HAP-1 (cell line): ENCODE results near the gene STK40.

Experiments used
- DNase-seq, 2 experiments: peaks; one replicate each; pipeline ENCODE4 v3.0.0-alpha.2; 2016 to 2020; ENCODE audit warnings: low spot score in 2 of 2
- H3K27me3 ChIP-seq: fragments of 250-450 bp; sonication (Bioruptor Pico); 2 replicates; pipeline ENCODE4 v1.5.1; 2020; ENCODE audit warnings: low read depth, mild to moderate bottlenecking, moderate library complexity
- H3K36me3 ChIP-seq: fragments of 250-450 bp; sonication (Bioruptor Pico); replicated peaks from 2 replicates; pipeline ENCODE4 v1.5.1; 2020; ENCODE audit warnings: mild to moderate bottlenecking
- H3K4me1 ChIP-seq: fragments of 250-450 bp; sonication (Bioruptor Pico); 2 replicates; pipeline ENCODE4 v1.5.1; 2020; ENCODE audit warnings: mild to moderate bottlenecking
- H3K4me3 ChIP-seq: fragments of 250-450 bp; sonication (Bioruptor Pico); 2 replicates; pipeline ENCODE4 v1.5.1; 2020; ENCODE audit warnings: mild to moderate bottlenecking, moderate library complexity
- H3K9me3 ChIP-seq: fragments of 250-450 bp; sonication (Bioruptor Pico); 2 replicates; pipeline ENCODE4 v1.5.1; 2020; ENCODE audit warnings: mild to moderate bottlenecking, moderate library complexity
- in situ Hi-C: fragments of 300-500 bp; cut with MboI; formaldehyde crosslinking; loops from 3 replicates; pipeline ENCODE4 v1.14.3; 2020; ENCODE audit warnings: low sequenced_read_pairs, inconsistent platforms, mixed read lengths

STK40 gene

DNA sequence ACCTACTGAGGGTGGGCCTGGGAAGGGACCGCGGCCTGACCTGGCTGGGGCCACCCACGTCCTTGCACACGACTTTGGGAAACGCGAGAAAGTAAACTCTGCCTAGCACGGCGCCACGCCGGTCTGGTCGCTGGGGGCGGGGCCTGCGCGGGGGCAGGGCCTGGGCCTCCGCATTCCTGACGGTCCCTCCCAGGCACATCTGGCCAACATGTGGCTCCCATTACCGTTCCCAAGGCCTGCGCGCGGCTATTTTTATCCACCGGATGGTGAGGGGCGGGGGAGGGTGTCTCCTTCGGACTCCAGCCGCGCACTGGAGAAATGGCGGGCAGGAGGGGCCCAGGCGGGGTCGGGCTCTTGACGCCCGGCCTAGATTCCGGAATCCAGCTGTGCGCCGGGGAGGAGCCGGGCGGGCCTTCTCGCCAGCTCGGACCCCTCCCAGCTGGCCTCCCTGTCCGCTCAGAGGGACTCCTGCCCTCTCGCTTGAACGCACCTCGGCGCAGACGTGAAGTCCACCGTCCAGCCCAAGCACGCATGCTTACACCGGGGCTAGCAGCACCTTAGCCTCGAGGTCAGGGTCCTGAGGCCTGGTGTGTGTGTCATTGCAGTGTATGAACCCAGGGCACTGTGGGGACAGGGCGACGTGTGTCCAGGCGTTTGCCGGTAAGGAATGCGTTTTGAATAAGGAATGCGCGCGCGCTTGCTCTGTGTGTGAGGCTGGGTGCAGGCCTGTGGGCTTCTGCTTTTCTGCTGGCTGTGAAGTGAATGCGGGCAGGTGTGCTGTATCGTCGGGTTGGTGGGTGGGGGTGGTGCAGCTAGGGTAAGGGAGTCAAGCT lies 64.4 kb downstream of the STK40 start:
- no peak overlapping the region for H3K4me3 ChIP-seq
- H3K9me3 ChIP-seq: no peaks in the 10 kb centered on the region
- in situ Hi-C loops: no loop called here
- no peak for DNase-seq
- H3K27me3 ChIP-seq: no peaks in the 10 kb centered on the region
- no peaks in the 10 kb centered on the region; the same call in 1 of the 2 replicates for H3K36me3 ChIP-seq
- H3K4me1 ChIP-seq: peaks cover 4% of the 10 kb centered on the region; the same call in 1 of the 2 replicates

DNA sequence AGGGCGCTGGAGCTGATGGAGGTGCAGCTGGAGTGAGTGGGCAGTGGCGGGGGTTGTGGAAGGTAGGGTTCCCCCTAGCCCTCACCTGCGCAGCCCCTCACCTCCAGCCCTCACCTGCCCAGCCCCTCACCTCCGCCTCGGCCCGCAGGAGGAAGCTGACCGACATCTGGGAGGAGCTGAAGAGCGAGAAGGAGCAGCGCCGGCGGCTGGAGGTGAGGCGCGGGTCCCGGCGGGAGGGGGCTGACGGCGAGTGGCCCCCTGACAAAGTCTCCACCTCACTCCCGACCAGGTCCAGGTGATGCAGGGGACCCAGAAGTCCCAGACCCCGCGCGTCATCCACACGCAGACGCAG lies 65.0 kb downstream of the STK40 start:
- H3K9me3 ChIP-seq: no peaks in the 10 kb centered on the region
- H3K4me1 ChIP-seq: peaks cover 4% of the 10 kb centered on the region; the same call in 1 of the 2 replicates
- DNase-seq: no peak
- no peak overlapping the region for H3K4me3 ChIP-seq
- H3K27me3 ChIP-seq: no peaks in the 10 kb centered on the region
- no peaks in the 10 kb centered on the region; the same call in 1 of the 2 replicates for H3K36me3 ChIP-seq
- in situ Hi-C loops: no loop called here

DNA sequence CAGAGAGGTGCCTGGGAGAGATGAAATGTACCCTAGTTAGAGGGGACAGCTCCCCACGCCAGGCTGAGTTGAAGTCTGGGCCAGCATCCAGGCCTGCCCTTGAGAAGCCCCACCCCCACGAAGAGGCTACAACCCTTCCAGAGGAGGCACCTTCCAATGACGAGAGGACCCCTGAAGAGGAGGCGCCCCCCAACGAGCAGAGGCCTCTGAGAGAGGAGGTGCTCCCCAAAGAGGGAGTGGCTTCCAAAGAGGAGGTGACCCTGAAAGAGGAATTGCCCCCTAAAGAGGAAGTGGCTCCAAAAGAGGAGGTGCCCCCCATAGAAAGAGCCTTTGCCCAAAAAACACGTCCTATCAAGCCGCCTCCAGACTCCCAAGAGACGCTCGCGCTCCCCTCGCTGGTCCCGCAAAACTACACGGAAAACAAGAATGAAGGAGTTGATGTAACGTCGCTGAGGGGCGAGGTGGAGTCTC lies 65.4 kb downstream of the STK40 start:
- no peak for DNase-seq
- in situ Hi-C loops: no loop called here
- H3K4me3 ChIP-seq: no peak overlapping the region

DNA sequence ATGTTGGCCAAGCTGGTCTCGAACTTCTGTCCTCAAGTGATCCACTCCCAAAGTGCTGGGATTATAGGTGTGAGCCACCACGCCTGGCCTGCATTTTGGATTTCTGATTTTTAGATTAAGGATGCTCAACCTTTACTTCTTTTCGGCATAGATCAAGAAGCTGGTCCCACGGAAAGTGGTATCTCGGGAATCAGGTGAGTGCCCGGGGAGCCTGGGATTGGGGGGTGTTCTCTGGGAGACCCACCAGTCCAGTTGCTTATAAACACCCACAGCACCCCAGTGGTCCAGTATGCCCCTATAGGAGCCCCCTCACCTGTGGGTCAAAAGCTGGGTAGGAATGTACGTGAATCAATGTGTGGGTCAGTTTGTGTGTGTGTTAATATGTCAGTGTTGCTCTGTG lies 76.3 kb downstream of the STK40 start:
- H3K27me3 ChIP-seq: no peaks in the 10 kb centered on the region
- no peak overlapping the region for H3K4me3 ChIP-seq
- H3K36me3 ChIP-seq: peaks cover 2% of the 10 kb centered on the region; the same call in 1 of the 2 replicates
- no peak for DNase-seq
- in situ Hi-C loops: no loop called here
- H3K9me3 ChIP-seq: no peaks in the 10 kb centered on the region
- peaks cover 10% of the 10 kb centered on the region; the same call in 1 of the 2 replicates for H3K4me1 ChIP-seq

More for the DNA sequence above, 65.4 kb downstream of the STK40 start:
- Histone ChIP-seq H3K36me3 (no peaks in the 10 kb centered on the region; the same call in 1 of the 2 replicates), H3K27me3 (no peaks in the 10 kb centered on the region), H3K4me1 (peaks cover 4% of the 10 kb centered on the region; the same call in 1 of the 2 replicates), H3K9me3 (no peaks in the 10 kb centered on the region)

DNA sequence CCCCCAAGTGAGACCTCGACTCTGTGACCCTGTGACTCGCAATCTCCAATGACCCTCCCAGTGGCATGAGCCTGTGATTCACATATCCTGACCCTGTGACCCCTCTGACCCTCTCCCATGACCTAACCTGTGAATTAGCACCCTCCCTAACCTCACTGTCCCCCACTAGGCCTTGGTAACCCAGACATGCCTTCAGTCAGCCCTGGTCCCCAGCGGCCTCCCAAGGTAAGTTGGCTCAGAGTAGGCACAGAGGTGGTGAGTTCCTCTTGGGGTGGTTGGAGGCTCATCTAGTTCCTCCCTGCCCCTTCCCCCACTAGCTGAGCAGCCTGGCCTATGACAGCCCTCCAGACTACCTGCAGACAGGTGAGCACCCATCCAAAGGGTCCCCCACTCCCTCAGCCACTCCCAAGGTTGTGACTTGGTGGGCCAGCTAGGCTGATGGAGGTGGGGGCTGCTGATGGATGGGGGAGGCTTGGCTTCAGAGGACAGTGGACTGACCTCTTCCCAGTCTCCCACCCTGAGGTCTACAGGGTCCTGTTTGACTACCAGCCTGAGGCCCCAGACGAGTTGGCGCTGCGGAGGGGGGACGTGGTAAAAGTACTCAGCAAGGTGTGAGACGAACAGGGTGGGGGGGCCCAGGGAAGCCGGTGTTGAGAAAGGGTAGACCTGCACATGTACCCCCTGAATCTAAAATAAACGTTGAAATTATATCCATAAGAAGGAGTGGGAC lies 78.0 kb downstream of the STK40 start:
- no peak for DNase-seq
- H3K27me3 ChIP-seq: no peaks in the 10 kb centered on the region
- in situ Hi-C loops: no loop called here
- H3K4me3 ChIP-seq: peak overlapping the region; percentile 51
- peaks cover 10% of the 10 kb centered on the region; the same call in 1 of the 2 replicates for H3K4me1 ChIP-seq
- H3K9me3 ChIP-seq: no peaks in the 10 kb centered on the region
- peaks cover 13% of the 10 kb centered on the region for H3K36me3 ChIP-seq

DNA sequence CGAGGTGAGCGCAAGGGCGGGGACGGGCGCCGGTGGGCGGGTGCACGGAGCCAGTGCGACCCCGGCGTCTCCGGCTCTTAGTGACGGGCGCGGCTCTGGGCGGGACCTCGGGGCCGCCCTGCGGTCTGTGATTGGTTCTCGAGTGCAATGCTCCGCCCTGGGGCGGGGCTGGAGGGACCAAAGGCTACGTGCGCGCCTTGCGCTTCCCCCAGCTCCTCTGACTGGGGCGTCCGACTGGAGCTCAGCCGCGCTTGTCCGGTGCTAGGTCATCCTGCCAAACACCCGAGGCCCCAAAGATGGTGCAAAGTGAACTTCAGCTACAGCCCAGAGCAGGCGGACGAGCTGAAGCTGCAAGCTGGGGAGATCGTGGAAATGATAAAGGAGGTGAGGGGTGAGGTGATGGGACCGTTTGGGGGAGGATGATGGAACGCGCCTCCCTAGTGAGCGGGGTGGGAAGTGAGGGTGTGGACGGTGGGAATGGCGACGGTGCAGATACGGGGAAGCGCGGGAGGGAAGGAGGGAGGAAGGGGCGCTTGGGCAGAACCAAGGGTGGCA lies 78.7 kb downstream of the STK40 start:
- no peaks in the 10 kb centered on the region for H3K27me3 ChIP-seq
- in situ Hi-C loops: no loop called here
- peaks cover 10% of the 10 kb centered on the region; the same call in 1 of the 2 replicates for H3K4me1 ChIP-seq
- peaks cover 21% of the 10 kb centered on the region for H3K36me3 ChIP-seq
- H3K9me3 ChIP-seq: no peaks in the 10 kb centered on the region
- peak overlapping the region; percentile 51 for H3K4me3 ChIP-seq
- DNase-seq: peak; percentile 91 to 97

DNA sequence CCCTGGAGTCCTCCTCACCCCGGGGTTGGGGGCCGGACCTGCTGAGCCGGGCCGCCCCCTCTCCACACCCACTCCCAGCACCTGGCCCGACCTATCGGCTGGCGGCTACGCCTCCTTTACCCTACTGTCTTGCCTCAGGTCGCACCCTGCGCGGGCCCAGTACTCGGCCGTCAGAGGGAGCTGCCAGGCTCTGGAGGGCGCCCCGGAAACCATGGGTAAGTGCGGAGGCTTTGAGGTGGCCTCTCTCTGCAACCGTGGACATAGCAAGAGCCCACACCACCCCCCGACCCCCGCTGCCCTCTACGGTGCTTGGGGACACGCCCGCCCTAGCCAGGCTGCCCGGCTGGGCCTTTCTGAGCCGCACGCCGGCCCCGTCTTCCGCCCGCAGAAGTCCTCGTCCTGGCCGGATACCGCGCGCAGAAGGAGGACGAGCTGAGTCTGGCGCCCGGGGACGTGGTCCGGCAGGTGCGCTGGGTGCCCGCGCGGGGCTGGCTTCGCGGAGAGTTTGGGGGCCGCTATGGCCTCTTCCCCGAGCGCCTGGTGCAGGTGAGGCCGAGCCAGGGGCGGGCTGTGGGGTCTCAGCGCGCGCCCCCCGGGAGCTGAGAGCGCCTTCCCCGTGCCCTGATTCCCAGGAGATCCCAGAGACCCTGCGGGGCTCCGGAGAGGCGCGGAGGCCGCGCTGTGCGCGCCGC lies 79.4 kb downstream of the STK40 start, which contains the start of gene SH3D21:
Gene SH3D21 (plus strand): TSS at position 159 of the 692 bp plus-strand sequence. CDS start 53 bp downstream, at position 212.
- Histone ChIP-seq H3K4me3 (peak within 1 kb of the TSS; percentile 51), H3K9me3 (no peaks in the 10 kb centered on the region), H3K36me3 (peaks cover 27% of the 10 kb centered on the region), H3K4me1 (peaks cover 10% of the 10 kb centered on the region; the same call in 1 of the 2 replicates), H3K27me3 (no peaks in the 10 kb centered on the region)
- peak in 1 of 2 experiments; percentile 46 for DNase-seq
- in situ Hi-C loops: no loop called here

DNA sequence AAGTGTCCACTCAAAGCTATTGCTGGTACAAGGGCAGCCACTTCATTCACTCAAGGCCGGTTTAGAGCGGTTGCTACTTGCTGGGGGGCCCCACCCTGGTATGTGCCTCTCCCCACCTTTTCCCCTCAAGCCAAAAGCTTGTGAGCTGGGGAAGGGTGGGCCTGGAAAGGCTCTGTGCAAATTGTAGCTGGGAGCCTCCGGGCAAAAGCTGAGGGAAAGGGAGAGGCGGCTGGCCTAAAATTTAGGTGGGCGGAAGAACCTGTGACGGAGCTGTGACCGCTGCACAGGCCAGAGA lies 79.9 kb downstream of the STK40 start:
- peaks cover 32% of the 10 kb centered on the region for H3K36me3 ChIP-seq
- H3K4me3 ChIP-seq: no peak overlapping the region
- in situ Hi-C loops: no loop called here
- H3K4me1 ChIP-seq: peaks cover 10% of the 10 kb centered on the region; the same call in 1 of the 2 replicates
- H3K9me3 ChIP-seq: no peaks in the 10 kb centered on the region
- DNase-seq: no peak
- H3K27me3 ChIP-seq: no peaks in the 10 kb centered on the region

DNA sequence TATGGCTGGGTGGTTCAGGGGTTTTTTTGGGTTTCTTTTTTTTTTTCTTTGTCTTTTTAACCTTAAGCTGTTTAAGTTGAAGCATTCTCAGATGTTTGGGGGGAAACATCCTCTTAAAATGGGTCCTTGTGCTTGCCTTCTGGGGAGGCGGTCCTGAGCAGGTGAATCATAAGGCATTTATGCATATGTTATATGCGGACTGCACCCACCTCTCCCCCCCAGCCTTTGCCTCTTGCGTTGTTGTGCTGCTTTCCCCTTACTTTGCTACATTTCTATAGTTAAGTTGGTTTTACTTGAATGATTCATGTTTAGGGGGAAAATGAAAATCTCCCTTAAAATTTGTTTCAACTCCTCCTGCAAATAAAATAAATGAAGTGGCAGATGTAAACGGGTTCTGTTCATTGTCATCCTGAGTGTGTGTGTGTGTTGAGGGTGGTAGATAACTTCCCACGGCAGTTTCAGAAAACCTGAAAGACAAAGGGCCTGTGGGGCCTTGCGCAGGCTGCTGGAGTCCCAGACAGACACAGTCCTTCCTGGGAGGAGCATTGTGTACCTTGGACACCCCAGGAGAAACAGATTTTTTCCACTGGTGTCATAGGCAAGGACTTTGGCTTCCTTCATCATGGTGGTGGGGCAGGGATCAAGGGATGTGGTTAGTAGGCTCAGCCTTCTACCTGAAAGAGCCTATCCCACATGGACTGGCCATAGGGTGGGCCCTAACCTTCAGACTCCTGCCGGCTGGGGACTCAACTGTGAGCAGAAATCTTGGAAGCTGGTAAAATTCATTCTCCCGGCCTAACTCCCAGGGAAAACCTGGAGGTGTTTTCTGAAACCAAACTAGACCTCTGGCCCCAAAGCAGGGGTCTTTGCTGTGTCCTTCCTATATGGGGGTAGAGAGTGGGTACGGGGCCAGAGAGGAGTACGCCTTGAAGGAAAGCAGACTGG lies 80.5 kb downstream of the STK40 start:
- H3K4me1 ChIP-seq: peaks cover 10% of the 10 kb centered on the region; the same call in 1 of the 2 replicates
- H3K27me3 ChIP-seq: no peaks in the 10 kb centered on the region
- DNase-seq: no peak
- peaks cover 38% of the 10 kb centered on the region for H3K36me3 ChIP-seq
- no peaks in the 10 kb centered on the region for H3K9me3 ChIP-seq
- in situ Hi-C loops: no loop called here
- no peak overlapping the region for H3K4me3 ChIP-seq

DNA sequence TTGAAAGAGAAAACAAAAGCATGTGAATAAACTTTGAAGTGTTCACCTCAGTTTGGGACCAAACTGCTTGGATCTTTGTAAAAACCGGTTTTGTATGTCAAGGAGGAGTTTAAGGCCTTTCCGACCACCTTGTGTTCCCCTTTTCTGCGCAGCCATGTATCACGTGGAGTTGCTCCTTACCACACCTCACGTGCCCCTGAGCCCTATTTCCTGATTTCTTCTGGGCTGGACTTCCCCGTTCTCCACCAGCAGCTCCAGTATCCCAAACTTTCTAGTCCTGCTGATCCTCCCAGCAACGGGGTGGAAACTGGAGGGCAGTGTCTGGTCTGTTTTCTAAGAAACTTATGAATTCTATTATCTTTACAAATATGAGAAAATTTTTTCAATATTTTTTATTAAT lies 81.2 kb downstream of the STK40 start:
- Histone ChIP-seq H3K36me3 (peaks cover 45% of the 10 kb centered on the region), H3K27me3 (no peaks in the 10 kb centered on the region), H3K9me3 (no peaks in the 10 kb centered on the region), H3K4me1 (peaks cover 10% of the 10 kb centered on the region; the same call in 1 of the 2 replicates), H3K4me3 (no peak overlapping the region)
- DNase-seq: no peak
- in situ Hi-C loops: no loop called here

DNA sequence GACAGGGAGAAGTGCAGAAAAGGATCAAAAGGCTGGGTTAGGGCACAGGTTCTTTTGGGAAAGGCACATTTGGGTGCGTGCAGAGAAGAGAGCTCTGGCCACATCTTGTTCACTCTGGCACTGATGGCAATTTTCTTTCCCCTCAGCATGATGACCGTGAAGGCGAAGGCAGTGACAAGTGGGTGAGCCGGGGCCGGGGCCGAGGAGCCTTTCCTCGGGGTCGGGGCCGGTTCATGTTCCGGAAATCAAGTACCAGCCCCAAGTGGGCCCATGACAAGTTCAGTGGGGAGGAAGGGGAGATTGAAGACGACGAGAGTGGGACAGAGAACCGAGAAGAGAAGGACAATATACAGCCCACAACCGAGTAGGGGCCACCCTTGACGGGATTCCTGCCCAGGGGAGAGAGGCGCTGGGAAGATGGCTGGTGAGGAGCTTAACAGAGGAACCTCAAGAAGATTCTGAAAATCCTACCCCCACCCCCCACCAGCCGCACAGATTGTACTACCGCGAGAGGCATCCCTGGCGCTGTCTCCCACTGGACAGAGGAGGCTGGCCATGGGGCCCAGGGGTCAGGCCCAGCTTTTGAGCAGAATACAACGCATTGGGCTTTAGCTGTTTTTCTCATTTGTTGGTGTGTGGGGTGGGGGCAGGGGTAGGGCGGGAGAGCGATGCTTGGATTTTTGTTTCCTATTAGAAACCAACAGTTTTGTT lies 81.9 kb downstream of the STK40 start:
- DNase-seq: no peak
- Histone ChIP-seq H3K9me3 (no peaks in the 10 kb centered on the region), H3K4me1 (peaks cover 10% of the 10 kb centered on the region; the same call in 1 of the 2 replicates), H3K36me3 (peaks cover 48% of the 10 kb centered on the region), H3K4me3 (no peak overlapping the region), H3K27me3 (no peaks in the 10 kb centered on the region)
- in situ Hi-C loops: no loop called here

DNA sequence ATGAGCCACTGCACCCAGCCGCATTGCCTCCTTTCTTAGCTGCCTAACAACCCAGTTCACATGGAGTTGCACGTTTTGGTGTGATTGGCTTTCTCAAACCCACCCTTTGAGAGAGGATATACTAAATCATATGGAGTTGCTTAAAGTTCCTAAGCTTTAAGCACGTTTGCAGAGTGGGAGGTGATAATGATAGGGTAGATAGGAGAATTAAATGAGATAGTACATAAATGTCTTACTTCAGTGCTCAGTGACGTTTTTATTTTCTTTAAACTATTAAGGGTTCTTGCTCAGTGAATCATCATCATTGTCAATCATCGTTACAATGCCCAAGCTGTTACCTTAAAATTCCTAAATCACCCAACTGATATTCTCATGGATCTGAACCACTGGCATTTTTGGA lies 82.5 kb downstream of the STK40 start:
- Histone ChIP-seq H3K36me3 (peaks cover 54% of the 10 kb centered on the region), H3K27me3 (no peaks in the 10 kb centered on the region), H3K4me1 (peaks cover 10% of the 10 kb centered on the region; the same call in 1 of the 2 replicates), H3K9me3 (no peaks in the 10 kb centered on the region), H3K4me3 (no peak overlapping the region)
- no peak for DNase-seq
- in situ Hi-C loops: no loop called here
